ENCODE measurements around the gene C2CD4A. TPM values are rescaled to one million over a fixed set of nuclear protein-coding genes. Genes with fewer than 3 reads are reported as not detected.

The C2CD4A gene
- total and polyA plus RNA-seq, 2 of the 4 experiments (the other 2 are of a cell fraction), result not detected

- TF ChIP-seq POLR2A (IDR thresholded peaks at IDR 0.05; ENCODE audit: low read depth, low read length) (no peak), RAD21 (IDR thresholded peaks at IDR 0.05; ENCODE audit: low read length) (no peak), ELK1 (IDR thresholded peaks at IDR 0.05; ENCODE audit: borderline replicate concordance, low read depth, low read length) (no peak), SMC3 (IDR thresholded peaks at IDR 0.05; ENCODE audit: low read depth, low read length) (no peak), BHLHE40 (IDR thresholded peaks at IDR 0.05; ENCODE audit: low read depth, low read length) (no peak)
Observed at GRCh38 chr15:62063825-62064635, 2.7 kb upstream of the C2CD4A start (continued).

All from IMR-90 (cell line).